ENCODE results near the gene C1D. TPM values are rescaled to one million over a fixed set of nuclear protein-coding genes. Genes with fewer than 3 reads are reported as not detected.

C1D gene
- total RNA-seq (10 to 100 TPM; 12.5 to 36.6 (median 16.9) TPM), polyA plus RNA-seq (10 to 100 TPM in 1 of 2 donors, 1 to 10 TPM in 1; 7.9 to 40.4 TPM)
- long read RNA-seq, donor 1, partial matches to known transcripts: 1 of 8 reads
- long read RNA-seq, donor 1, other reads (novel, unspliced or antisense): 4 of 8 reads
- long read RNA-seq, donor 2, partial matches to known transcripts: 0 of 12 reads
- long read RNA-seq, donor 2, other reads (novel, unspliced or antisense): 7 of 12 reads
- long read RNA-seq, donor 3, transcript C1D-204 (5 exons, 736 nt): major isoform, 6 of 23 reads
- long read RNA-seq, donor 3, partial matches to known transcripts: 1 of 23 reads
- long read RNA-seq, donor 3, other reads (novel, unspliced or antisense): 12 of 23 reads

GRCh38 chr2:68062680-68063387 is at the start of gene C1D:
Gene C1D (minus strand): TSS chr2:68063004. CDS start chr2:68047310, 15,694 bp downstream.
- peak; percentile 95 to 96 (median 95) for DNase-seq
- Histone ChIP-seq H3K27ac (peak within 1 kb of the TSS; percentile 27 to 90 (median 81)), H3K36me3 (no peaks in the 10 kb centered on the region), H3K4me3 (peak within 1 kb of the TSS; percentile 57 to 86 (median 76)), H3K27me3 (no peaks in the 10 kb centered on the region), H3K4me1 (peaks cover 0 to 51% (median 33%) of the 10 kb centered on the region in 12 donors), H3K9me3 (no peaks in the 10 kb centered on the region)
- intact Hi-C loops (cut with DNase I): loop anchor here in 2 of 10 donors (5.0 kb wide), 2 partner anchors 94 to 189 kb away; partner anchors contain the start of genes PNO1 (in 1 of the 2) and PPP3R1 (in 1 of the 2)
- WGBS, 4 donors: 0 to 1% (median 1%) methylated on average over 30 to 34 of the region's 34 CpGs
- ATAC-seq: peak; percentile 96 to 99 (median 99)
- TF ChIP-seq POLR2A (IDR thresholded peaks at IDR 0.05) (peak in 1 of 2 donors; percentile 67), CTCF (IDR thresholded peaks at IDR 0.05) (no peak)

GRCh38 chr2:68110102-68110501 is 47.3 kb upstream of the C1D start:
- Histone ChIP-seq H3K4me3 (no peak overlapping the region), H3K36me3 (peaks cover 0 to 3% (median 0%) of the 10 kb centered on the region in 9 donors), H3K4me1 (no peaks in the 10 kb centered on the region), H3K27me3 (no peaks in the 10 kb centered on the region), H3K9me3 (peaks cover 0 to 10% (median 0%) of the 10 kb centered on the region in 12 donors), H3K27ac (no peak overlapping the region)
- TF ChIP-seq CTCF (IDR thresholded peaks at IDR 0.05) (no peak), POLR2A (IDR thresholded peaks at IDR 0.05) (no peak)
- ATAC-seq: no peak
- intact Hi-C loops (cut with DNase I): no loop called here
- no peak for DNase-seq
- WGBS, 4 donors: 55 to 80% (median 65%) methylated on average over 3 of the region's 3 CpGs

GRCh38 chr2:68108120-68108519 is 45.3 kb upstream of the C1D start:
- H3K4me1 ChIP-seq: no peaks in the 10 kb centered on the region
- 89 to 99% (median 92%) methylated on average over 3 of the region's 3 CpGs for WGBS, 4 donors
- H3K36me3 ChIP-seq: peaks cover 0 to 3% (median 0%) of the 10 kb centered on the region in 9 donors
- H3K27me3 ChIP-seq: no peaks in the 10 kb centered on the region
- peak in 1 of 4 donors; percentile 39 for ATAC-seq
- peaks cover 0 to 10% (median 0%) of the 10 kb centered on the region in 12 donors for H3K9me3 ChIP-seq
- no peak overlapping the region for H3K27ac ChIP-seq
- no peak for DNase-seq
- intact Hi-C loops (cut with DNase I): no loop called here
- no peak overlapping the region for H3K4me3 ChIP-seq
- no peak for TF ChIP-seq CTCF (IDR thresholded peaks at IDR 0.05)
- TF ChIP-seq POLR2A (IDR thresholded peaks at IDR 0.05): no peak

- intact Hi-C loops (cut with DNase I): no loop called here
- Histone ChIP-seq H3K9me3 (peaks cover 0 to 10% (median 0%) of the 10 kb centered on the region in 12 donors), H3K27me3 (no peaks in the 10 kb centered on the region), H3K4me1 (no peaks in the 10 kb centered on the region), H3K27ac (no peak overlapping the region), H3K4me3 (no peak overlapping the region), H3K36me3 (peaks cover 0 to 3% (median 0%) of the 10 kb centered on the region in 9 donors)
- WGBS, 4 donors: 95 to 100% (median 98%) methylated on average over 2 of the region's 2 CpGs
- no peak for DNase-seq
- ATAC-seq: no peak
- TF ChIP-seq POLR2A (IDR thresholded peaks at IDR 0.05) (no peak), CTCF (IDR thresholded peaks at IDR 0.05) (no peak)
Measured at GRCh38 chr2:68107475-68107874, 44.7 kb upstream of the C1D start.
